ENCODE data around the gene TRIM41.
"Not testable (repeated sequence)": the region's sequence is repeated elsewhere in the genome, so short reads cannot be mapped to it uniquely, and the experiment has no call there.

- TF ChIP-seq POLR2A (IDR thresholded peaks at IDR 0.05), result not testable (repeated sequence)
- peak in 2 of 7 experiments; percentile 5 to 17 for TF ChIP-seq CTCF (IDR thresholded peaks at IDR 0.05)
These were observed 61.0 kb downstream of the TRIM41 start for GRCh38 chr5:181283841-181284755.

Data from body of pancreas (tissue), 4 donors.